ENCODE results near the gene PGF.

DNA sequence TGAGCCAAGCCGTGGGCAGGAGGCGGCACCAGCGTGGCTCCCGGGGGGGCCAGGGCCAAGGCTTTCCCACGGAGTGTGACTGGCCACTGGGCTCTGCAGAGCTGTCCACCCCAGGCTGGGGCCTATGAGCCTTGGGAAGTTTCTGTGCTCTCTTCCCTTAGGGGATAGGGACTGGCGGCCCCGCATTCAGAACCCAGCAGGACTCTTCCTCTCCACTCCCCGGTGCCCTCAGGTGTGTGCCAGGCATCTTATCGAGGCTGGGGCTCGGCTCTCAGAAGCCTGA, 29.6 kb upstream of the PGF start:
- TF ChIP-seq ZNF473 (tag by site-specific recombination; IDR thresholded peaks at IDR 0.05): no peak
- TF ChIP-seq, protein P1, sequence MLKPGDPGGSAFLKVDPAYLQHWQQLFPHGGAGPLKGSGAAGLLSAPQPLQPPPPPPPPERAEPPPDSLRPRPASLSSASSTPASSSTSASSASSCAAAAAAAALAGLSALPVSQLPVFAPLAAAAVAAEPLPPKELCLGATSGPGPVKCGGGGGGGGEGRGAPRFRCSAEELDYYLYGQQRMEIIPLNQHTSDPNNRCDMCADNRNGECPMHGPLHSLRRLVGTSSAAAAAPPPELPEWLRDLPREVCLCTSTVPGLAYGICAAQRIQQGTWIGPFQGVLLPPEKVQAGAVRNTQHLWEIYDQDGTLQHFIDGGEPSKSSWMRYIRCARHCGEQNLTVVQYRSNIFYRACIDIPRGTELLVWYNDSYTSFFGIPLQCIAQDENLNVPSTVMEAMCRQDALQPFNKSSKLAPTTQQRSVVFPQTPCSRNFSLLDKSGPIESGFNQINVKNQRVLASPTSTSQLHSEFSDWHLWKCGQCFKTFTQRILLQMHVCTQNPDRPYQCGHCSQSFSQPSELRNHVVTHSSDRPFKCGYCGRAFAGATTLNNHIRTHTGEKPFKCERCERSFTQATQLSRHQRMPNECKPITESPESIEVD (tag by site-specific recombination; IDR thresholded peaks at IDR 0.05): no peak
- TF ChIP-seq ZNF426 (tag by site-specific recombination; IDR thresholded peaks at IDR 0.05): no peak
- no peak for TF ChIP-seq ZNF24 (tag by site-specific recombination; IDR thresholded peaks at IDR 0.05)
- TF ChIP-seq, protein P2, sequence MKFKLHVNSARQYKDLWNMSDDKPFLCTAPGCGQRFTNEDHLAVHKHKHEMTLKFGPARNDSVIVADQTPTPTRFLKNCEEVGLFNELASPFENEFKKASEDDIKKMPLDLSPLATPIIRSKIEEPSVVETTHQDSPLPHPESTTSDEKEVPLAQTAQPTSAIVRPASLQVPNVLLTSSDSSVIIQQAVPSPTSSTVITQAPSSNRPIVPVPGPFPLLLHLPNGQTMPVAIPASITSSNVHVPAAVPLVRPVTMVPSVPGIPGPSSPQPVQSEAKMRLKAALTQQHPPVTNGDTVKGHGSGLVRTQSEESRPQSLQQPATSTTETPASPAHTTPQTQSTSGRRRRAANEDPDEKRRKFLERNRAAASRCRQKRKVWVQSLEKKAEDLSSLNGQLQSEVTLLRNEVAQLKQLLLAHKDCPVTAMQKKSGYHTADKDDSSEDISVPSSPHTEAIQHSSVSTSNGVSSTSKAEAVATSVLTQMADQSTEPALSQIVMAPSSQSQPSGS (tag by site-specific recombination; IDR thresholded peaks at IDR 0.05; ENCODE audit: low read depth): no peak
- TF ChIP-seq ZNF239 (tag by site-specific recombination; IDR thresholded peaks at IDR 0.05): no peak
- TF ChIP-seq, protein P3, sequence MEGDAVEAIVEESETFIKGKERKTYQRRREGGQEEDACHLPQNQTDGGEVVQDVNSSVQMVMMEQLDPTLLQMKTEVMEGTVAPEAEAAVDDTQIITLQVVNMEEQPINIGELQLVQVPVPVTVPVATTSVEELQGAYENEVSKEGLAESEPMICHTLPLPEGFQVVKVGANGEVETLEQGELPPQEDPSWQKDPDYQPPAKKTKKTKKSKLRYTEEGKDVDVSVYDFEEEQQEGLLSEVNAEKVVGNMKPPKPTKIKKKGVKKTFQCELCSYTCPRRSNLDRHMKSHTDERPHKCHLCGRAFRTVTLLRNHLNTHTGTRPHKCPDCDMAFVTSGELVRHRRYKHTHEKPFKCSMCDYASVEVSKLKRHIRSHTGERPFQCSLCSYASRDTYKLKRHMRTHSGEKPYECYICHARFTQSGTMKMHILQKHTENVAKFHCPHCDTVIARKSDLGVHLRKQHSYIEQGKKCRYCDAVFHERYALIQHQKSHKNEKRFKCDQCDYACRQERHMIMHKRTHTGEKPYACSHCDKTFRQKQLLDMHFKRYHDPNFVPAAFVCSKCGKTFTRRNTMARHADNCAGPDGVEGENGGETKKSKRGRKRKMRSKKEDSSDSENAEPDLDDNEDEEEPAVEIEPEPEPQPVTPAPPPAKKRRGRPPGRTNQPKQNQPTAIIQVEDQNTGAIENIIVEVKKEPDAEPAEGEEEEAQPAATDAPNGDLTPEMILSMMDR (tag by site-specific recombination; IDR thresholded peaks at IDR 0.05): no peak
- no peak for TF ChIP-seq ZNF184 (tag by site-specific recombination; IDR thresholded peaks at IDR 0.05)
- TF ChIP-seq ZBTB7A (tag by site-specific recombination; IDR thresholded peaks at IDR 0.05; ENCODE audit: low read depth): no peak
- TF ChIP-seq PRDM1 (tag by site-specific recombination; IDR thresholded peaks at IDR 0.05): no peak
- TF ChIP-seq MZF1 (tag by site-specific recombination; IDR thresholded peaks at IDR 0.05; ENCODE audit: borderline replicate concordance): no peak
- no peak for TF ChIP-seq ZNF274 (IDR thresholded peaks at IDR 0.05; ENCODE audit: low read length)
- TF ChIP-seq ZNF274 (tag by site-specific recombination; IDR thresholded peaks at IDR 0.05; ENCODE audit: borderline replicate concordance): no peak
